Mesenchymal stem cell (in vitro differentiated cells and primary cell): Measurements from ENCODE around the gene PDK4.

Experiments used
- DNase-seq: peaks from one replicate; pipeline ENCODE4 v3.0.0-alpha.2; 2013
- H2AFZ ChIP-seq: one replicate; pipeline ENCODE4 v1.6.1; 2013; ENCODE audit warnings: low read depth, mild to moderate bottlenecking, control low read depth, inconsistent platforms, low read length, moderate library complexity
- H2AK5ac ChIP-seq: 2 replicates; pipeline ENCODE4 v1.6.1; 2013; ENCODE audit warnings: low read length, moderate library complexity, mild to moderate bottlenecking, inconsistent platforms; ENCODE audit not compliant: severe bottlenecking
- H2BK120ac ChIP-seq: one replicate; pipeline ENCODE4 v1.6.1; 2013; ENCODE audit warnings: low read depth, mild to moderate bottlenecking, inconsistent platforms, low read length, moderate library complexity
- H2BK12ac ChIP-seq, 2 experiments: one replicate each; pipeline ENCODE4 v1.6.1; 2013; ENCODE audit warnings: inconsistent platforms in 2 of 2, low read length in 2 of 2, mild to moderate bottlenecking in 2 of 2, moderate library complexity in 2 of 2, control low read depth in 1 of 2
- H2BK15ac ChIP-seq: one replicate; pipeline ENCODE4 v1.6.1; 2013; ENCODE audit warnings: mild to moderate bottlenecking, low read depth, inconsistent platforms; ENCODE audit not compliant: poor library complexity, severe bottlenecking
- H2BK5ac ChIP-seq: 2 replicates; pipeline ENCODE4 v1.6.1; 2013; ENCODE audit warnings: low read depth, mild to moderate bottlenecking, low read length, control low read depth, inconsistent platforms; ENCODE audit not compliant: poor library complexity, severe bottlenecking
- H3K14ac ChIP-seq, 2 experiments: one replicate each; pipeline ENCODE4 v1.6.1; 2013; ENCODE audit warnings: inconsistent platforms in 2 of 2, low read length in 2 of 2, control low read depth in 1 of 2, mild to moderate bottlenecking in 1 of 2, moderate library complexity in 1 of 2
- H3K18ac ChIP-seq, 2 experiments: one replicate each; pipeline ENCODE4 v1.6.1; 2013; ENCODE audit warnings: inconsistent platforms in 2 of 2, low read length in 2 of 2, control low read depth in 1 of 2, low read depth in 1 of 2, mild to moderate bottlenecking in 1 of 2
- H3K23ac ChIP-seq, 2 experiments: one replicate each; pipeline ENCODE4 v1.6.1; 2013; ENCODE audit warnings: inconsistent platforms in 2 of 2, low read length in 2 of 2, mild to moderate bottlenecking in 2 of 2, moderate library complexity in 2 of 2, control low read depth in 1 of 2
- H3K27ac ChIP-seq: 2 replicates; pipeline ENCODE4 v1.5.1; 2013; ENCODE audit warnings: mild to moderate bottlenecking, moderate library complexity, low read length, control low read depth, inconsistent platforms; ENCODE audit not compliant: poor library complexity, severe bottlenecking
- H3K27me3 ChIP-seq, 2 experiments: 2 replicates each; pipeline versions ENCODE4 v1.6.1 to v1.7.0; 2013; ENCODE audit warnings: low read length in 2 of 2, mild to moderate bottlenecking in 2 of 2, moderate library complexity in 2 of 2, control low read depth in 1 of 2, inconsistent platforms in 1 of 2; ENCODE audit not compliant: control insufficient read depth in 1 of 2, insufficient read depth in 1 of 2
- H3K36me3 ChIP-seq, 2 experiments: 2 replicates each; pipeline versions ENCODE4 v1.6.1 to v1.7.0; 2013; ENCODE audit warnings: low read length in 2 of 2, control low read depth in 1 of 2, inconsistent platforms in 1 of 2, low read depth in 1 of 2, mild to moderate bottlenecking in 1 of 2; ENCODE audit not compliant: insufficient read depth in 2 of 2, control insufficient read depth in 1 of 2
- H3K4ac ChIP-seq, 2 experiments: one replicate each; pipeline ENCODE4 v1.6.1; 2013; ENCODE audit warnings: inconsistent platforms in 2 of 2, low read length in 2 of 2, mild to moderate bottlenecking in 2 of 2, moderate library complexity in 2 of 2, control low read depth in 1 of 2, low read depth in 1 of 2
- H3K4me1 ChIP-seq: 2 replicates; pipeline ENCODE4 v1.6.1; 2013; ENCODE audit warnings: low read depth, low read length, control low read depth; ENCODE audit not compliant: control insufficient read depth, insufficient read depth
- H3K4me2 ChIP-seq: 2 replicates; pipeline ENCODE4 v1.6.1; 2013; ENCODE audit warnings: low read length, mild to moderate bottlenecking, inconsistent platforms; ENCODE audit not compliant: poor library complexity, severe bottlenecking
- H3K4me3 ChIP-seq, 2 experiments: 2 replicates each; pipeline versions ENCODE4 v1.5.1 to v1.7.0; 2013; ENCODE audit warnings: low read length in 2 of 2, mild to moderate bottlenecking in 2 of 2, control low read depth in 1 of 2, low read depth in 1 of 2; ENCODE audit not compliant: insufficient read depth in 1 of 2
- H3K79me1 ChIP-seq: replicated peaks from 2 replicates; pipeline ENCODE4 v1.6.1; 2013; ENCODE audit warnings: mild to moderate bottlenecking, control low read depth, low read length, inconsistent platforms; ENCODE audit not compliant: poor library complexity, severe bottlenecking
- H3K9ac ChIP-seq: 2 replicates; pipeline ENCODE4 v1.7.0; 2013; ENCODE audit warnings: mild to moderate bottlenecking, low read length, moderate library complexity
- H3K9me3 ChIP-seq: 2 replicates; pipeline ENCODE4 v1.7.0; 2013; ENCODE audit warnings: mild to moderate bottlenecking, low read length; ENCODE audit not compliant: control insufficient read depth
- H4K8ac ChIP-seq: one replicate; pipeline ENCODE4 v1.6.1; 2013; ENCODE audit warnings: inconsistent platforms, mild to moderate bottlenecking, low read length, moderate library complexity
- H4K91ac ChIP-seq: one replicate; pipeline ENCODE4 v1.6.1; 2013; ENCODE audit warnings: mild to moderate bottlenecking, low read length, inconsistent platforms
- WGBS: methylation state at CpG from one replicate; pipeline ENCODE4 v1.1.7; 2013; ENCODE audit warnings: mixed read lengths; 5-methylcytosine and 5-hydroxymethylcytosine counted together

The PDK4 gene

DNA sequence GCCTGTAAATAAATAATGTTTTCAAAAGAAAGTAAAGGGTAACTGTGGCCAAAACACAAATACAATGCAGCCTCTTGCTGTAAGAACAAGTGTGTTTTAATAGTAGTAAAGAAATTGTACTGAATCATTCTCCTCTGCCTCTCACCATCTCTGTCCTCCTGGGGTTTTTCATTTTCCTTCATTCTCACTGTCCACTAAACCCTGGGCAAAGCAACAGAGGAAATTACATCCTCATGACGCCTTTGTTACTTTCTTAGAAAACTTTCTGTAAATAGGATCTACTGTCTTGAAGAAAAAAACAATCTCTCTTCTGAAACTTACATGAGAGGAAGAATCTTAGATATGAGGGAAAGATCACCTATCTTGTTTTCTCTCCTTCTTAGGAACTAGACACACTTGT is 56.0 kb downstream of the PDK4 start:
- Histone ChIP-seq H3K27me3 (no peaks in the 10 kb centered on the region), H3K4me1 (peaks cover 2% of the 10 kb centered on the region), H2BK12ac (no peak overlapping the region), H2BK5ac (no peak overlapping the region), H2AFZ (no peak overlapping the region), H3K79me1 (no peaks in the 10 kb centered on the region), H2BK15ac (no peak overlapping the region), H3K18ac (no peak overlapping the region), H2BK120ac (no peak overlapping the region), H3K4me3 (no peak overlapping the region), H3K23ac (no peak overlapping the region), H3K9ac (no peak overlapping the region), H3K36me3 (no peaks in the 10 kb centered on the region), H3K14ac (no peak overlapping the region), H3K4ac (no peak overlapping the region), H2AK5ac (no peak overlapping the region), H4K8ac (no peak overlapping the region), H3K4me2 (no peak overlapping the region), H3K27ac (no peak overlapping the region), H3K9me3 (no peaks in the 10 kb centered on the region), H4K91ac (no peak overlapping the region)
- DNase-seq: no peak
- no CpG with 5 or more reads among the region's 1 CpG for WGBS

GRCh38 chr7:95539426-95539825 is 56.9 kb downstream of the PDK4 start:
- Histone ChIP-seq H4K8ac (no peak overlapping the region), H2BK12ac (no peak overlapping the region), H3K79me1 (no peaks in the 10 kb centered on the region), H3K4me3 (no peak overlapping the region), H3K9me3 (no peaks in the 10 kb centered on the region), H3K27ac (no peak overlapping the region), H3K23ac (no peak overlapping the region), H3K4me1 (no peaks in the 10 kb centered on the region), H3K4ac (no peak overlapping the region), H2BK120ac (no peak overlapping the region), H3K18ac (no peak overlapping the region), H2BK15ac (no peak overlapping the region), H3K4me2 (no peak overlapping the region), H3K27me3 (peaks cover 0 to 4% of the 10 kb centered on the region in 2 experiments), H3K36me3 (no peaks in the 10 kb centered on the region), H3K9ac (no peak overlapping the region), H3K14ac (no peak overlapping the region), H2AK5ac (no peak overlapping the region), H2BK5ac (no peak overlapping the region), H4K91ac (no peak overlapping the region), H2AFZ (no peak overlapping the region)
- no peak for DNase-seq

DNA sequence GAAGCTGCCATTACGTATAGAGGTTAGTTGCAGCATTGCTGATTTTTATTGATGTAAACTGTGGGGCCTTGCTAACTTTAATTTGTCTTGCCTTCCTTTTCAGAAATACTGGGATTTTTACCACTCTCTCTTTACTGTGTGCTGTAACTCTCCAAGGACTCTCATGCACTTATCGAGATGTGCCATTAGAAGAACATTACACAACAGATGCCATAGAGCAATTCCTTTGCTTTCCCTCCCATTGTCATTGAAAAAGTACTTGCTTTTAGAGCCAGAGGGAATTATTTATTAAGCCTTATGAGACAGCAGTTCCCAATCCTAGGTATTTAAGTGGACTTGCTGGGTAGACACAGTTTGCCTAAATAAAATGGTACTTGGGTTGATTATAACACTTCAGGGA is 58.8 kb downstream of the PDK4 start:
- no peak overlapping the region for H3K4me3 ChIP-seq
- no peak overlapping the region for H2BK12ac ChIP-seq
- H3K4me1 ChIP-seq: no peaks in the 10 kb centered on the region
- DNase-seq: no peak
- no peak overlapping the region for H3K14ac ChIP-seq
- no peak overlapping the region for H2BK15ac ChIP-seq
- no peaks in the 10 kb centered on the region for H3K36me3 ChIP-seq
- H3K18ac ChIP-seq: no peak overlapping the region
- H4K8ac ChIP-seq: no peak overlapping the region
- no peak overlapping the region for H2AFZ ChIP-seq
- H3K27ac ChIP-seq: no peak overlapping the region
- no peaks in the 10 kb centered on the region for H3K9me3 ChIP-seq
- 100% methylated on average over 2 of the region's 2 CpGs for WGBS
- H3K23ac ChIP-seq: no peak overlapping the region
- no peak overlapping the region for H3K4ac ChIP-seq
- H3K9ac ChIP-seq: no peak overlapping the region
- peaks cover 0 to 4% of the 10 kb centered on the region in 2 experiments for H3K27me3 ChIP-seq
- H2AK5ac ChIP-seq: no peak overlapping the region
- H3K4me2 ChIP-seq: no peak overlapping the region
- no peaks in the 10 kb centered on the region for H3K79me1 ChIP-seq
- no peak overlapping the region for H4K91ac ChIP-seq
- no peak overlapping the region for H2BK5ac ChIP-seq
- H2BK120ac ChIP-seq: no peak overlapping the region

DNA sequence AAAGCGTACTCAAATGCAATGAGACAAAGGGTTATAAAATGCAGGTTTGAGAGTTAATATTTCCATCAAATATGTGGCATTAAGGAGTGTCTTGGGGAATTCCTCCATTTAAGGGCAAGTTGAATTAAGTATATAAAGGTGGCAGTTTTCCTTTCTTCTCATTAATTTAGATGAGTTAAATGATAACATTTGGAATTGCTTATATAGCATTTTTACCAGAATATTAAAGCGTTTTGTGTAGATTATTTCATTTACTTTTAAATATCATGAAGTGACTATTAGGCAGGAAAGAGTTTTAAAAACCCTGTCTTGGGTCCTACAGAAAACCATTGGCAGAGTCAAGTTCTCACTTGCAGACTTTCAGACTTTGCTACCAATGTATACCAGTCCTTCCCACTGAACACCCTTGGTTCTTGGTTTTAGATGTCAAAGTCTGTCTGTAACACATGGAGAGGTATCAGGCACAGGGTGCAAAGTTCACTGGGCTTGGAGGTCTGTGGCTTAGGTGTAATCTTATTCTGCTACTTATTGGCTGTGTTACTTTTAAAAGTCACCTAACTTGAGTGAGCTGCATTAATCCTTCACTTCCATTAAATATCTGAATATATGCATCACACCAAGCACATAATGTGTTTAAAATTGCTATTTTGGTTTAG is 59.5 kb downstream of the PDK4 start:
- no peak overlapping the region for H3K9ac ChIP-seq
- H3K14ac ChIP-seq: no peak overlapping the region
- no peak overlapping the region for H2BK15ac ChIP-seq
- no peaks in the 10 kb centered on the region for H3K4me1 ChIP-seq
- no peak overlapping the region for H2AFZ ChIP-seq
- no peak overlapping the region for H2AK5ac ChIP-seq
- no peak overlapping the region for H3K4me3 ChIP-seq
- H4K91ac ChIP-seq: no peak overlapping the region
- H4K8ac ChIP-seq: no peak overlapping the region
- no peak overlapping the region for H3K18ac ChIP-seq
- H2BK120ac ChIP-seq: no peak overlapping the region
- no peak overlapping the region for H3K4me2 ChIP-seq
- no peak overlapping the region for H3K4ac ChIP-seq
- no peak overlapping the region for H2BK5ac ChIP-seq
- H3K23ac ChIP-seq: no peak overlapping the region
- no peaks in the 10 kb centered on the region for H3K9me3 ChIP-seq
- peaks cover 0 to 4% of the 10 kb centered on the region in 2 experiments for H3K27me3 ChIP-seq
- 94% methylated on average over 1 of the region's 2 CpGs for WGBS
- H2BK12ac ChIP-seq: no peak overlapping the region
- DNase-seq: no peak
- no peak overlapping the region for H3K27ac ChIP-seq
- no peaks in the 10 kb centered on the region for H3K79me1 ChIP-seq
- no peaks in the 10 kb centered on the region for H3K36me3 ChIP-seq
